GM15510 (cell line): ENCODE results near the gene MED15.

ENCODE experiments used
- POLR2A ChIP-seq: IDR thresholded peaks from 3 replicates; pipeline ENCODE4 v1.6.1; 2011; ENCODE audit warnings: borderline replicate concordance; ENCODE audit not compliant: insufficient read length; ENCODE audit errors: extremely low read depth

Gene MED15

GRCh38 chr22:20533879-20534265, 26.5 kb downstream of the MED15 start:
- TF ChIP-seq POLR2A = no peak

GRCh38 chr22:20536590-20537324, 29.3 kb downstream of the MED15 start:
- no peak for TF ChIP-seq POLR2A

GRCh38 chr22:20537325-20537756, 29.9 kb downstream of the MED15 start:
- TF ChIP-seq POLR2A = no peak

- no peak for TF ChIP-seq POLR2A
Observed at GRCh38 chr22:20537983-20538382, 30.6 kb downstream of the MED15 start.

- TF ChIP-seq POLR2A = no peak
Observed at GRCh38 chr22:20542055-20542454, 34.6 kb downstream of the MED15 start.

GRCh38 chr22:20542736-20543135, 35.3 kb downstream of the MED15 start:
- no peak for TF ChIP-seq POLR2A

GRCh38 chr22:20545681-20546521, 38.5 kb downstream of the MED15 start:
- no peak for TF ChIP-seq POLR2A

GRCh38 chr22:20546541-20546950, 39.1 kb downstream of the MED15 start:
- TF ChIP-seq POLR2A = no peak

GRCh38 chr22:20547029-20547428, 39.6 kb downstream of the MED15 start:
- no peak for TF ChIP-seq POLR2A

GRCh38 chr22:20548806-20549205, 41.4 kb downstream of the MED15 start:
- TF ChIP-seq POLR2A = no peak

- no peak for TF ChIP-seq POLR2A
Observed at GRCh38 chr22:20549232-20549841, 41.9 kb downstream of the MED15 start.

GRCh38 chr22:20550057-20550817, 42.8 kb downstream of the MED15 start:
- no peak for TF ChIP-seq POLR2A

- TF ChIP-seq POLR2A = no peak
Observed at GRCh38 chr22:20550851-20551744, 43.7 kb downstream of the MED15 start.

- TF ChIP-seq POLR2A = no peak
Observed at GRCh38 chr22:20551805-20552442, 44.5 kb downstream of the MED15 start.
